MM.1S (cell line): ENCODE measurements around the gene COL6A5.

ENCODE experiments used
- DNase-seq: peaks from one replicate; pipeline ENCODE4 v3.0.0-alpha.2; 2015
- H2AFZ ChIP-seq: fragments of 300-600 bp; sonication (generic); 2 replicates; pipeline ENCODE4 v1.6.0; 2016; ENCODE audit warnings: antibody characterized with exemption, low read length
- H3F3A ChIP-seq: fragments of 300-600 bp; sonication (generic); 2 replicates; pipeline ENCODE4 v1.6.1; 2016; ENCODE audit warnings: mild to moderate bottlenecking, antibody characterized with exemption, low read length, moderate library complexity, mixed read lengths; ENCODE audit not compliant: insufficient read depth
- H3K27ac ChIP-seq: fragments of 300-600 bp; sonication (generic); 2 replicates; pipeline ENCODE4 v1.5.1; 2016; ENCODE audit warnings: mild to moderate bottlenecking, low read length
- H3K27me3 ChIP-seq: fragments of 300-600 bp; sonication (generic); replicated peaks from 2 replicates; pipeline ENCODE4 v1.6.0; 2016; ENCODE audit warnings: low read length; ENCODE audit not compliant: insufficient read depth
- H3K36me3 ChIP-seq: fragments of 300-600 bp; sonication (generic); replicated peaks from 2 replicates; pipeline ENCODE4 v1.6.1; 2016; ENCODE audit warnings: mild to moderate bottlenecking, low read length, mixed read lengths; ENCODE audit not compliant: insufficient read depth
- H3K4me1 ChIP-seq: fragments of 300-600 bp; sonication (generic); 2 replicates; pipeline ENCODE4 v1.6.1; 2016; ENCODE audit warnings: low read length, mixed read lengths
- H3K4me2 ChIP-seq: fragments of 300-600 bp; sonication (generic); 2 replicates; pipeline ENCODE4 v1.6.0; 2016; ENCODE audit warnings: low read depth, low read length
- H3K4me3 ChIP-seq: fragments of 300-600 bp; sonication (generic); 2 replicates; pipeline ENCODE4 v1.5.1; 2016; ENCODE audit warnings: low read length, mixed read lengths
- H3K79me2 ChIP-seq: fragments of 300-600 bp; sonication (generic); 2 replicates; pipeline ENCODE4 v1.6.1; 2016; ENCODE audit warnings: mixed run types, low read length, mixed read lengths
- H3K9ac ChIP-seq: fragments of 300-600 bp; sonication (generic); 2 replicates; pipeline ENCODE4 v1.6.1; 2016; ENCODE audit warnings: low read length, mixed read lengths
- H3K9me2 ChIP-seq: fragments of 300-600 bp; sonication (generic); replicated peaks from 2 replicates; pipeline ENCODE4 v1.6.1; 2016; ENCODE audit warnings: mild to moderate bottlenecking, low read length, mixed read lengths; ENCODE audit not compliant: insufficient read depth
- H3K9me3 ChIP-seq: fragments of 300-600 bp; sonication (generic); replicated peaks from 2 replicates; pipeline ENCODE4 v1.6.1; 2016; ENCODE audit warnings: mild to moderate bottlenecking, low read length, mixed read lengths; ENCODE audit not compliant: insufficient read depth
- H4K20me1 ChIP-seq: fragments of 300-600 bp; sonication (generic); 2 replicates; pipeline ENCODE4 v1.6.1; 2016; ENCODE audit warnings: mild to moderate bottlenecking, low read length, moderate library complexity, mixed read lengths; ENCODE audit not compliant: insufficient read depth
- CTCF ChIP-seq: fragments of 300-600 bp; sonication (generic); IDR thresholded peaks from 2 replicates; pipeline ENCODE4 v1.5.1; 2016; ENCODE audit warnings: antibody characterized with exemption, low read length, mixed read lengths
- EZH2 ChIP-seq: fragments of 300-600 bp; sonication (generic); optimal IDR thresholded peaks from 2 replicates; pipeline ENCODE3; 2017; ENCODE audit warnings: low read depth, mild to moderate bottlenecking, antibody characterized with exemption, low read length, mixed read lengths
- EZH2phosphoT487 ChIP-seq: fragments of 300-600 bp; sonication (generic); IDR thresholded peaks from 2 replicates; pipeline ENCODE4 v1.6.1; 2018; ENCODE audit warnings: antibody characterized with exemption, low read length

COL6A5 gene

GRCh38 chr3:130378677-130379191, 33.3 kb downstream of the COL6A5 start:
- H3K9me2 ChIP-seq: no peaks in the 10 kb centered on the region
- no peak overlapping the region for H3K9ac ChIP-seq
- no peak overlapping the region for H3K27ac ChIP-seq
- H3K4me1 ChIP-seq: no peaks in the 10 kb centered on the region
- no peak overlapping the region for H3K4me3 ChIP-seq
- H3K36me3 ChIP-seq: no peaks in the 10 kb centered on the region
- TF ChIP-seq EZH2phosphoT487 (no peak), EZH2 (no peak), CTCF (no peak)
- no peak overlapping the region for H2AFZ ChIP-seq
- DNase-seq: no peak
- H4K20me1 ChIP-seq: no peaks in the 10 kb centered on the region
- H3K27me3 ChIP-seq: no peaks in the 10 kb centered on the region
- no peaks in the 10 kb centered on the region for H3F3A ChIP-seq
- no peaks in the 10 kb centered on the region for H3K79me2 ChIP-seq
- no peaks in the 10 kb centered on the region for H3K9me3 ChIP-seq
- H3K4me2 ChIP-seq: no peak overlapping the region

- H3K9me2 ChIP-seq: no peaks in the 10 kb centered on the region
- H3K9me3 ChIP-seq: no peaks in the 10 kb centered on the region
- H3K4me3 ChIP-seq: no peak overlapping the region
- no peak overlapping the region for H2AFZ ChIP-seq
- no peak overlapping the region for H3K9ac ChIP-seq
- no peaks in the 10 kb centered on the region for H3K36me3 ChIP-seq
- no peak overlapping the region for H3K27ac ChIP-seq
- no peak overlapping the region for H3K4me2 ChIP-seq
- H3K27me3 ChIP-seq: no peaks in the 10 kb centered on the region
- no peaks in the 10 kb centered on the region for H3K79me2 ChIP-seq
- no peaks in the 10 kb centered on the region for H3F3A ChIP-seq
- no peak for TF ChIP-seq EZH2
- no peak for TF ChIP-seq CTCF
- no peak for TF ChIP-seq EZH2phosphoT487
- no peaks in the 10 kb centered on the region for H3K4me1 ChIP-seq
- DNase-seq: no peak
- H4K20me1 ChIP-seq: no peaks in the 10 kb centered on the region
Measured at GRCh38 chr3:130379274-130379673, 33.8 kb downstream of the COL6A5 start.

GRCh38 chr3:130380398-130380797, 34.9 kb downstream of the COL6A5 start:
- no peak overlapping the region for H3K4me3 ChIP-seq
- no peak overlapping the region for H3K4me2 ChIP-seq
- H2AFZ ChIP-seq: no peak overlapping the region
- no peak overlapping the region for H3K9ac ChIP-seq
- H3K27me3 ChIP-seq: no peaks in the 10 kb centered on the region
- H3K9me2 ChIP-seq: no peaks in the 10 kb centered on the region
- no peak for DNase-seq
- no peaks in the 10 kb centered on the region for H3K9me3 ChIP-seq
- no peaks in the 10 kb centered on the region for H3K4me1 ChIP-seq
- H4K20me1 ChIP-seq: no peaks in the 10 kb centered on the region
- no peaks in the 10 kb centered on the region for H3K79me2 ChIP-seq
- H3K36me3 ChIP-seq: no peaks in the 10 kb centered on the region
- TF ChIP-seq EZH2 (no peak), EZH2phosphoT487 (no peak), CTCF (no peak)
- no peaks in the 10 kb centered on the region for H3F3A ChIP-seq
- H3K27ac ChIP-seq: no peak overlapping the region

- Histone ChIP-seq H3K9me3 (no peaks in the 10 kb centered on the region), H3K4me1 (no peaks in the 10 kb centered on the region), H3K36me3 (no peaks in the 10 kb centered on the region), H3K4me2 (no peak overlapping the region), H4K20me1 (no peaks in the 10 kb centered on the region), H3K9me2 (no peaks in the 10 kb centered on the region), H3K4me3 (no peak overlapping the region), H3K9ac (no peak overlapping the region), H3K27ac (no peak overlapping the region), H3K27me3 (no peaks in the 10 kb centered on the region), H2AFZ (no peak overlapping the region), H3F3A (no peaks in the 10 kb centered on the region), H3K79me2 (no peaks in the 10 kb centered on the region)
- TF ChIP-seq CTCF (no peak), EZH2phosphoT487 (no peak), EZH2 (no peak)
- DNase-seq: no peak
Measured at GRCh38 chr3:130383424-130383823, 38.0 kb downstream of the COL6A5 start.
